Spleen (tissue), 11 donors: ENCODE measurements around the gene PDE10A. TPM values are rescaled to one million over a fixed set of nuclear protein-coding genes. Genes with fewer than 3 reads are reported as not detected.

Source experiments
- DNase-seq: peaks from one replicate; pipeline ENCODE4 v3.0.0-alpha.2; 2020
- H3K27ac ChIP-seq, 8 donors: fragments of 200-600 bp; sonication (generic) in 7 of 8; 1 replicate in 4 of 8; 2 replicates in 4 of 8; pipeline versions ENCODE4 v1.5.0 to v1.8.0; 2016 to 2021; ENCODE audit warnings: inconsistent platforms in 4 of 8, mild to moderate bottlenecking in 4 of 8, moderate library complexity in 1 of 8
- H3K27me3 ChIP-seq, 7 donors: fragments of 200-600 bp; sonication (generic) in 6 of 7; replicated peaks in 1 of 7; 1 replicate in 4 of 7; 2 replicates in 3 of 7; pipeline versions ENCODE4 v1.5.0 to v1.8.0; 2016 to 2021; ENCODE audit warnings: inconsistent platforms in 3 of 7, mild to moderate bottlenecking in 1 of 7
- H3K36me3 ChIP-seq, 6 donors: fragments of 200-600 bp; sonication (generic) in 5 of 6; 1 replicate in 4 of 6; 2 replicates in 2 of 6; pipeline versions ENCODE4 v1.5.0 to v1.8.0; 2016 to 2021; ENCODE audit warnings: inconsistent platforms in 2 of 6
- H3K4me1 ChIP-seq, 6 donors: fragments of 200-600 bp; sonication (generic) in 5 of 6; 1 replicate in 3 of 6; 2 replicates in 3 of 6; pipeline versions ENCODE4 v1.5.0 to v1.8.0; 2016 to 2021; ENCODE audit warnings: inconsistent platforms in 3 of 6
- H3K4me3 ChIP-seq, 8 donors: fragments of 200-600 bp; sonication (generic) in 7 of 8; 1 replicate in 4 of 8; 2 replicates in 4 of 8; pipeline versions ENCODE4 v1.5.0 to v1.8.0; 2016 to 2021; ENCODE audit warnings: inconsistent platforms in 4 of 8, mild to moderate bottlenecking in 4 of 8, moderate library complexity in 2 of 8
- H3K9me3 ChIP-seq, 8 donors: fragments of 200-600 bp; sonication (generic) in 7 of 8; 1 replicate in 4 of 8; 2 replicates in 4 of 8; pipeline versions ENCODE4 v1.5.0 to v1.8.0; 2016 to 2021; ENCODE audit warnings: inconsistent platforms in 4 of 8
- POLR2A ChIP-seq, 3 donors: fragments of 450-650 bp; IDR thresholded peaks; one replicate each; pipeline ENCODE4 v1.5.1; 2017; ENCODE audit warnings: antibody characterized with exemption in 3 of 3, mild to moderate bottlenecking in 1 of 3
- POLR2AphosphoS5 ChIP-seq, 3 donors: sonication (generic); formaldehyde crosslinking; IDR thresholded peaks; one replicate each; pipeline ENCODE4 v1.5.1; 2017; ENCODE audit warnings: antibody characterized with exemption in 3 of 3
- WGBS, 5 donors: extraction: QIAGEN DNeasy Blood & Tissue Kit in 3 of 5; methylation state at CpG; one replicate each; pipeline versions ENCODE4 v1.1.5 to v1.1.7; 2013 to 2018; 5-methylcytosine and 5-hydroxymethylcytosine counted together
- intact Hi-C: fragments of 100-400 bp; cut with DNase I; formaldehyde crosslinking; loops from one replicate; pipeline ENCODE4 v1.15.0; 2023; ENCODE audit warnings: low total_unique reads
- polyA plus RNA-seq, 3 donors: library from polyadenylated mRNA; stranded (reverse); fragments of 200-250 nt; gene quantifications; one replicate each; pipeline ENCODE4 v1.2.1, GENCODE V29; 2013
- total RNA-seq, 7 donors: library from RNA; depleted of rRNA in 3 of 7; stranded (reverse); fragments of >200 nt in 3 of 7; fragmentation: NEBNext Ultra II Directional in 4 of 7; extraction: Animal tissue kit (Norgen Biotek cat#: 25700) in 4 of 7; gene quantifications; one replicate each; pipeline versions ENCODE4 v1.1.0 to v1.2.1, GENCODE V29; 2016 to 2021
- TF ChIP-seq, protein P1 (sequence below), 11 experiments: fragments of 200-600 bp in 7 of 11; fragments of 450-650 bp in 4 of 11; sonication (generic) in 4 of 11; IDR thresholded peaks in 8 of 11; conservative IDR thresholded peaks in 3 of 11; 1 replicate in 7 of 11; 2 replicates in 4 of 11; pipeline versions ENCODE4 v1.4.0 to v1.8.0; 2016 to 2021; ENCODE audit warnings: antibody characterized with exemption in 11 of 11, inconsistent platforms in 4 of 11, mild to moderate bottlenecking in 1 of 11
- donor health status: healthy with polysubstance abuse.
- donor health status: DM: no; HTN: no; CAD: no; lungs with moderate emphysema.
- donor health status: DM: no; HTN: no; CAD: no.
- donor health status: Bipolar disorder and iron deficiency.
- donor health status: healthy.
- donor health status: DM: no; HTN: no; CAD: no.
- donor health status: DM: yes; HTN: yes; CAD: no.

Gene PDE10A
- total and polyA plus RNA-seq, 10 donors = 1.1 to 28.2 (median 9.6) TPM

GRCh38 chr6:165678904-165679303, 15.9 kb upstream of the PDE10A start:
- WGBS, 5 donors = 84 to 91% (median 88%) methylated on average over 4 of the region's 4 CpGs
- intact Hi-C loops = no loop called here
- no peak overlapping the region for H3K27ac ChIP-seq
- no peaks in the 10 kb centered on the region for H3K4me1 ChIP-seq
- DNase-seq = no peak
- H3K36me3 ChIP-seq = no peaks in the 10 kb centered on the region
- no peak overlapping the region for H3K4me3 ChIP-seq
- no peaks in the 10 kb centered on the region for H3K9me3 ChIP-seq
- TF ChIP-seq POLR2AphosphoS5 (IDR thresholded peaks at IDR 0.05) (no peak), POLR2A (IDR thresholded peaks at IDR 0.05) (no peak)
- TF ChIP-seq, protein P1, sequence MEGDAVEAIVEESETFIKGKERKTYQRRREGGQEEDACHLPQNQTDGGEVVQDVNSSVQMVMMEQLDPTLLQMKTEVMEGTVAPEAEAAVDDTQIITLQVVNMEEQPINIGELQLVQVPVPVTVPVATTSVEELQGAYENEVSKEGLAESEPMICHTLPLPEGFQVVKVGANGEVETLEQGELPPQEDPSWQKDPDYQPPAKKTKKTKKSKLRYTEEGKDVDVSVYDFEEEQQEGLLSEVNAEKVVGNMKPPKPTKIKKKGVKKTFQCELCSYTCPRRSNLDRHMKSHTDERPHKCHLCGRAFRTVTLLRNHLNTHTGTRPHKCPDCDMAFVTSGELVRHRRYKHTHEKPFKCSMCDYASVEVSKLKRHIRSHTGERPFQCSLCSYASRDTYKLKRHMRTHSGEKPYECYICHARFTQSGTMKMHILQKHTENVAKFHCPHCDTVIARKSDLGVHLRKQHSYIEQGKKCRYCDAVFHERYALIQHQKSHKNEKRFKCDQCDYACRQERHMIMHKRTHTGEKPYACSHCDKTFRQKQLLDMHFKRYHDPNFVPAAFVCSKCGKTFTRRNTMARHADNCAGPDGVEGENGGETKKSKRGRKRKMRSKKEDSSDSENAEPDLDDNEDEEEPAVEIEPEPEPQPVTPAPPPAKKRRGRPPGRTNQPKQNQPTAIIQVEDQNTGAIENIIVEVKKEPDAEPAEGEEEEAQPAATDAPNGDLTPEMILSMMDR (IDR thresholded peaks at IDR 0.05 in 8 of 11, conservative IDR thresholded peaks at IDR 0.05 in 3 of 11) = no peak
- peaks cover 0 to 11% (median 0%) of the 10 kb centered on the region in 7 donors for H3K27me3 ChIP-seq

- intact Hi-C loops = no loop called here
- WGBS, 5 donors = 88 to 94% (median 89%) methylated on average over 10 of the region's 10 CpGs
- Histone ChIP-seq H3K36me3 (no peaks in the 10 kb centered on the region), H3K27ac (no peak overlapping the region), H3K4me1 (no peaks in the 10 kb centered on the region), H3K4me3 (no peak overlapping the region), H3K27me3 (peaks cover 0 to 11% (median 0%) of the 10 kb centered on the region in 7 donors), H3K9me3 (no peaks in the 10 kb centered on the region)
- TF ChIP-seq POLR2AphosphoS5 (IDR thresholded peaks at IDR 0.05) (no peak), POLR2A (IDR thresholded peaks at IDR 0.05) (no peak)
- TF ChIP-seq, protein P1 (IDR thresholded peaks at IDR 0.05 in 8 of 11, conservative IDR thresholded peaks at IDR 0.05 in 3 of 11) = no peak
- DNase-seq = no peak
Measured at GRCh38 chr6:165678429-165678828, 15.4 kb upstream of the PDE10A start.

DNA sequence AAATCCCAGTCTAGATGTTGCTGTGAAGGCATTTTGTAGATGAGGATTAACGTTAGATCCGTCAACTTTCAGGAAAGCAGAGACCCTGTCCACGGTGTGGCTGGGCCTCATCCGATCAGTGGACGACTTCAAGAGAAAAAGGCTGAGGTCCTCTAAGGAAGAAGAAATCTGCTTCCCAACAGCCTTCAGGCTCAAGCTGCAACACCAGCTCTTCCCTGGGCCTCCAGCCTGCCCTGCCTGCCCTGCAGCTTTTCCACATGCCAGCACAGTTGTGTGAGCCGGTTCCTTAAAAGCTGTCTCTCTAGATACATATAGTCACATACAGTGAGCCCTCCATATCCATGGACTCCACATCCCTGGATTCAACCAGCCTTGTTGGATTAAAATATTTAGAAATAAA, 14.1 kb upstream of the PDE10A start:
- intact Hi-C loops = no loop called here
- TF ChIP-seq POLR2A (IDR thresholded peaks at IDR 0.05) = no peak
- no peaks in the 10 kb centered on the region for H3K4me1 ChIP-seq
- H3K36me3 ChIP-seq = no peaks in the 10 kb centered on the region
- no peaks in the 10 kb centered on the region for H3K9me3 ChIP-seq
- H3K27ac ChIP-seq = no peak overlapping the region
- H3K27me3 ChIP-seq = peaks cover 0 to 11% (median 0%) of the 10 kb centered on the region in 7 donors
- no peak for DNase-seq
- H3K4me3 ChIP-seq = no peak overlapping the region
- 89 to 94% (median 92%) methylated on average over 6 of the region's 6 CpGs for WGBS, 5 donors

DNA sequence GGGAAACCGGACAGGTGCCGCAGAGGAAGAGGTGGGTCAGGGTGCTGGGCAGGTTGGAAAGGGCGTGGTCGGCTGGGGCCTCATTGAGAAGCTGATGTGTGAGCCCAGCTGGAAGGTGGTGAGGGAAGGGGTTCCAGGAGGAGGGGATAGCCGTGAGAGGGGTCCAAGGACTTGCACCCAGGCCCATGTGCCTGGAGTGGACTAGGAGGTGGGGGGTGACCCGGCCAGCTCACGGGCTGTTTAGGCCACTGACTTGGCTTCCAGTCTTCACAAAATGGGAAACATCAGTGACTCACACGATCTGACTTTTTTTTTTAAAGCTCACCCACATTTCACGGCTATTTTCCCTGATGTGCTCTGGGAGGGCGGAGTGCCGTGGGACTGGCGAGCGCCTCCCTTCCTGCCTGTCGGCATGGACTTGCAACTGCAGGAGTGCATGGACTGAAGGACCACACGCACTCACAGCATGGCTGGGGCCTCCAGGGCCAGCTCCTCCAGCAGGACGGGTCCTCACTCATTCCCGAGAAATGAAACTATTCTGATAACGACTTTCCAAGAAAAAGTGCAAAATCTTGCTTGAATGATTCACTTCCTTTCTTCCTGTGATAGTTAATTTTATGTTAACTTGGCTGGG, 13.5 kb upstream of the PDE10A start:
- WGBS, 5 donors = 77 to 82% (median 80%) methylated on average over 18 of the region's 18 CpGs
- intact Hi-C loops = no loop called here
- TF ChIP-seq, protein P1 (IDR thresholded peaks at IDR 0.05 in 8 of 11, conservative IDR thresholded peaks at IDR 0.05 in 3 of 11) = no peak
- no peak for TF ChIP-seq POLR2A (IDR thresholded peaks at IDR 0.05)
- TF ChIP-seq POLR2AphosphoS5 (IDR thresholded peaks at IDR 0.05) = no peak
- no peaks in the 10 kb centered on the region for H3K9me3 ChIP-seq
- H3K4me1 ChIP-seq = no peaks in the 10 kb centered on the region
- no peak overlapping the region for H3K4me3 ChIP-seq
- no peak for DNase-seq
- no peak overlapping the region for H3K27ac ChIP-seq
- H3K27me3 ChIP-seq = peaks cover 0 to 14% (median 0%) of the 10 kb centered on the region in 7 donors
- no peaks in the 10 kb centered on the region for H3K36me3 ChIP-seq
